DND-41 (cell line): ENCODE measurements around the gene MEF2C.

Source experiments
- EZH2 ChIP-seq: IDR thresholded peaks from 3 replicates; pipeline ENCODE4 v1.6.1; 2012; ENCODE audit warnings: borderline replicate concordance, low read depth, mild to moderate bottlenecking, moderate library complexity, low read length, inconsistent platforms; ENCODE audit not compliant: severe bottlenecking
- TF ChIP-seq, protein P1 (sequence below): IDR thresholded peaks from 2 replicates; pipeline ENCODE4 v1.5.1; 2012; ENCODE audit warnings: borderline replicate concordance, low read length, moderate library complexity, mild to moderate bottlenecking; ENCODE audit not compliant: poor library complexity, severe bottlenecking; ENCODE audit errors: extremely low read depth

DNA sequence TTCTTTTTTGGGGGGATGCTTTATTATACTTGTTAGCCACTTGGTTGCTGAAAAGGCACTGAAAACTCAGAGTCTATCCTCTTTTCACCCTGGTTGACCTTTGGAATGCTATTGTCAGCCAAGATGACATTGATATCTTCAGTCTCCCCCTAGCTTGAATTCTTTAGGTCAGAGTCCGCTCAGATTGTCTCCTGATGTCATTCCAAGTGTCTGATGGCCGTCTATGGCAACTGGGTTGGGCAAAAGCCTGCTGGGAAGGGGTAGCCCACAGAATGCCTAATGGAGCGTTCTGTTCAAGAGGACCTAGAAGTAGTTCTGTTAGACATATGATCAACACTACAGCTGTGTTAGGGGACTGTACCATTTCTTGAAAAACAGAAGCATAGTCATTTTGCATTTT, 9.7 kb upstream of the MEF2C start:
- TF ChIP-seq, protein P1, sequence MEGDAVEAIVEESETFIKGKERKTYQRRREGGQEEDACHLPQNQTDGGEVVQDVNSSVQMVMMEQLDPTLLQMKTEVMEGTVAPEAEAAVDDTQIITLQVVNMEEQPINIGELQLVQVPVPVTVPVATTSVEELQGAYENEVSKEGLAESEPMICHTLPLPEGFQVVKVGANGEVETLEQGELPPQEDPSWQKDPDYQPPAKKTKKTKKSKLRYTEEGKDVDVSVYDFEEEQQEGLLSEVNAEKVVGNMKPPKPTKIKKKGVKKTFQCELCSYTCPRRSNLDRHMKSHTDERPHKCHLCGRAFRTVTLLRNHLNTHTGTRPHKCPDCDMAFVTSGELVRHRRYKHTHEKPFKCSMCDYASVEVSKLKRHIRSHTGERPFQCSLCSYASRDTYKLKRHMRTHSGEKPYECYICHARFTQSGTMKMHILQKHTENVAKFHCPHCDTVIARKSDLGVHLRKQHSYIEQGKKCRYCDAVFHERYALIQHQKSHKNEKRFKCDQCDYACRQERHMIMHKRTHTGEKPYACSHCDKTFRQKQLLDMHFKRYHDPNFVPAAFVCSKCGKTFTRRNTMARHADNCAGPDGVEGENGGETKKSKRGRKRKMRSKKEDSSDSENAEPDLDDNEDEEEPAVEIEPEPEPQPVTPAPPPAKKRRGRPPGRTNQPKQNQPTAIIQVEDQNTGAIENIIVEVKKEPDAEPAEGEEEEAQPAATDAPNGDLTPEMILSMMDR: no peak
- no peak for TF ChIP-seq EZH2
